BJ (cell line): ENCODE data around the gene TMTC1. TPM values are rescaled to one million over a fixed set of nuclear protein-coding genes. Genes with fewer than 3 reads are reported as not detected.
"Not testable (repeated sequence)": the region's sequence is repeated elsewhere in the genome, so short reads cannot be mapped to it uniquely, and the experiment has no call there.

Experiments
- CTCF ChIA-PET: fragments of 350-600 bp; formaldehyde crosslinking; extraction: SDS; loops from one replicate; lab custom pipeline; 2021; ENCODE audit warnings: antibody characterized with exemption, inconsistent platforms; lab: Yijun Ruan, JAX
- POLR2A ChIA-PET: fragments of 300-600 bp; sonication (Branson Sonifier 250); formaldehyde crosslinking; extraction: SDS; loops from one replicate; lab custom pipeline; 2021; ENCODE audit warnings: antibody characterized with exemption; lab: Charles Lee
- DNase-seq: peaks from one replicate; pipeline ENCODE4 v3.0.0-alpha.2; 2011; ENCODE audit warnings: low read depth
- H3K27me3 ChIP-seq: 2 replicates; pipeline ENCODE4 v1.6.0; 2011; ENCODE audit warnings: low read length; ENCODE audit not compliant: control insufficient read depth, insufficient read depth
- H3K36me3 ChIP-seq: 2 replicates; pipeline ENCODE4 v1.5.1; 2011; ENCODE audit warnings: low read length; ENCODE audit not compliant: control insufficient read depth, insufficient read depth
- H3K4me3 ChIP-seq: 2 replicates; pipeline ENCODE4 v1.5.1; 2011; ENCODE audit warnings: low read depth, mild to moderate bottlenecking, control low read depth, low read length
- CTCF ChIP-seq: IDR thresholded peaks from 2 replicates; pipeline ENCODE4 v1.5.1; 2011; ENCODE audit warnings: low read depth, mild to moderate bottlenecking, control low read depth, inconsistent platforms, low read length, moderate library complexity; ENCODE audit not compliant: insufficient read depth
- polyA plus RNA-seq: library from polyadenylated mRNA; depleted of rRNA; stranded (reverse); fragments of >200 nt; gene quantifications from 2 replicates; pipeline ENCODE4 v1.2.3, GENCODE V29; 2011

The TMTC1 gene
- polyA plus RNA-seq, 1 experiment = 21.8 TPM

GRCh38 chr12:29563071-29563470 lies 220.7 kb downstream of the TMTC1 start:
- no peak for TF ChIP-seq CTCF
- Histone ChIP-seq H3K36me3 (no peaks in the 10 kb centered on the region), H3K4me3 (no peak overlapping the region), H3K27me3 (no peaks in the 10 kb centered on the region)
- ChIA-PET POLR2A (no interaction called here), CTCF (interaction anchor here (0.9 to 1.2 kb wide), 3 partner anchors 10 to 26 kb away, joined by 3 read pairs; no protein-coding TSS in a partner anchor)
- DNase-seq = no peak

- POLR2A ChIA-PET = interaction anchor here (0.6 kb wide), 2 partner anchors 149 to 429 kb away, joined by 4 to 8 read pairs; no protein-coding TSS in a partner anchor
- Histone ChIP-seq H3K36me3 (no peaks in the 10 kb centered on the region), H3K27me3 (no peaks in the 10 kb centered on the region), H3K4me3 (no peak overlapping the region)
- CTCF ChIA-PET = interaction anchor here (1.2 kb wide), 1 partner anchor 26 kb away, joined by 3 read pairs; no protein-coding TSS in a partner anchor
- TF ChIP-seq CTCF = no peak
- DNase-seq = peak; percentile 90
Measured at GRCh38 chr12:29562110-29562804, 221.5 kb downstream of the TMTC1 start.

- H3K27me3 ChIP-seq = no peaks in the 10 kb centered on the region
- ChIA-PET POLR2A (no interaction called here), CTCF (interaction anchor here (1.2 kb wide), 1 partner anchor 27 kb away, joined by 3 read pairs; no protein-coding TSS in a partner anchor)
- DNase-seq = peak; percentile 67
- H3K4me3 ChIP-seq = no peak overlapping the region
- TF ChIP-seq CTCF = no peak
- no peaks in the 10 kb centered on the region for H3K36me3 ChIP-seq
Measured at GRCh38 chr12:29561664-29562071, 222.1 kb downstream of the TMTC1 start.

- DNase-seq = no peak
- H3K27me3 ChIP-seq = no peaks in the 10 kb centered on the region
- TF ChIP-seq CTCF = no peak
- H3K4me3 ChIP-seq = no peak overlapping the region
- H3K36me3 ChIP-seq = no peaks in the 10 kb centered on the region
- CTCF ChIA-PET = interaction anchor here (1.0 to 1.1 kb wide), 2 partner anchors 8 to 40 kb away, joined by 3 read pairs; no protein-coding TSS in a partner anchor
- POLR2A ChIA-PET = no interaction called here
Measured at GRCh38 chr12:29559198-29559597, 224.5 kb downstream of the TMTC1 start.

- ChIA-PET POLR2A (no interaction called here), CTCF (interaction anchor here (1.5 kb wide), 1 partner anchor 37 kb away, joined by 4 read pairs; no protein-coding TSS in a partner anchor)
- Histone ChIP-seq H3K27me3 (no peaks in the 10 kb centered on the region), H3K36me3 (no peaks in the 10 kb centered on the region), H3K4me3 (no peak overlapping the region)
- no peak for TF ChIP-seq CTCF
- DNase-seq = no peak
Measured at GRCh38 chr12:29556363-29556762, 227.4 kb downstream of the TMTC1 start.

- DNase-seq, H3K4me3 ChIP-seq, CTCF ChIA-PET, POLR2A ChIA-PET, H3K27me3 ChIP-seq, H3K36me3 ChIP-seq: not testable (repeated sequence)
Measured at GRCh38 chr12:29555451-29555850, 228.3 kb downstream of the TMTC1 start.
